ENCODE results near the gene COL8A1.

DNA sequence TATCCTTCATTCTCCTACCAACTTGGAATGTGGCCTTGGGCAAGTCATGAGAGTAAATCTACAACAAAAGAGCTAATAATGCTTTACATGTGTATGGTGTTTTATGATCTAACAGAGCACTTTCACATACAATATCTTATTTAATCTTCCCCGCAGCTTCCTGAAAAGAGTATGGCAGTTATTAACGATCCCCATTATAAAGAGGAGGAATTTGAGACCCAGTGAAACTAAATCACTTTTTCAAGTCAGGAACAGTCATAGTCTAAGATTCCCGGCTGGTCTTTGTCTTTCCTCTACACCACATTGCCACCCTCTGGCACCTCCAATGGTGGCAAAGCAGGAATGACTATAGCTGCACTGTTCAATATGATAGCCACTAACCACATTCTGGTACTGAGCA, 109.5 kb downstream of the COL8A1 start:
- TF ChIP-seq POLR2A (IDR thresholded peaks at IDR 0.05; ENCODE audit: low read depth, low read length) (no peak), SPI1 (IDR thresholded peaks at IDR 0.05; ENCODE audit: low read depth, low read length) (no peak), TAF1 (IDR thresholded peaks at IDR 0.05; ENCODE audit: low read depth, low read length) (no peak), POLR2AphosphoS5 (IDR thresholded peaks at IDR 0.05; ENCODE audit: low read depth, low read length) (no peak), POU2F2 (IDR thresholded peaks at IDR 0.05; ENCODE audit: low read depth, low read length) (no peak), PAX5 (IDR thresholded peaks at IDR 0.05; ENCODE audit: insufficient read depth, low read length, severe bottlenecking) (no peak)
